Endodermal cell (in vitro differentiated cells): Measurements from ENCODE around the gene ENPEP. TPM values are rescaled to one million over a fixed set of nuclear protein-coding genes. Genes with fewer than 3 reads are reported as not detected.

Experiments
- DNase-seq: peaks from one replicate; pipeline ENCODE4 v3.0.0-alpha.2; 2017
- H3K27ac ChIP-seq: 2 replicates; pipeline ENCODE4 v1.5.1; 2013; ENCODE audit warnings: mild to moderate bottlenecking, low read depth, low read length, moderate library complexity
- H3K27me3 ChIP-seq: 2 replicates; pipeline ENCODE4 v1.6.1; 2013; ENCODE audit warnings: mild to moderate bottlenecking, low read length, moderate library complexity; ENCODE audit not compliant: insufficient read depth, control insufficient read depth, poor library complexity, severe bottlenecking
- H3K36me3 ChIP-seq: 2 replicates; pipeline ENCODE4 v1.7.0; 2013; ENCODE audit warnings: mild to moderate bottlenecking, low read length, moderate library complexity; ENCODE audit not compliant: control insufficient read depth, insufficient read depth
- H3K4me1 ChIP-seq: one replicate; pipeline ENCODE4 v1.7.0; 2013; ENCODE audit warnings: low read length; ENCODE audit not compliant: control insufficient read depth, insufficient read depth
- H3K4me3 ChIP-seq: 2 replicates; pipeline ENCODE4 v1.5.1; 2013; ENCODE audit warnings: mild to moderate bottlenecking, low read length, moderate library complexity
- H3K9ac ChIP-seq: 2 replicates; pipeline ENCODE4 v1.6.1; 2013; ENCODE audit warnings: mild to moderate bottlenecking, low read length, moderate library complexity; ENCODE audit not compliant: poor library complexity, severe bottlenecking; ENCODE audit errors: extremely low read depth
- H3K9me3 ChIP-seq: 2 replicates; pipeline ENCODE4 v1.6.1; 2013; ENCODE audit warnings: mild to moderate bottlenecking, low read length, moderate library complexity; ENCODE audit not compliant: control insufficient read depth
- H3K27ac Mint-ChIP-seq: 2 replicates; pipeline ENCODE4 v1.8.0; 2020; ENCODE audit warnings: mixed read lengths
- H3K27me3 Mint-ChIP-seq: 2 replicates; pipeline ENCODE4 v1.8.0; 2021; ENCODE audit warnings: mild to moderate bottlenecking, mixed read lengths; ENCODE audit not compliant: insufficient read depth
- H3K36me3 Mint-ChIP-seq: 2 replicates; pipeline ENCODE4 v1.8.0; 2020; ENCODE audit warnings: low read depth, mixed read lengths
- H3K4me1 Mint-ChIP-seq: 2 replicates; pipeline ENCODE4 v1.8.0; 2020; ENCODE audit warnings: mixed read lengths
- H3K4me3 Mint-ChIP-seq: 2 replicates; pipeline ENCODE4 v1.8.0; 2020; ENCODE audit warnings: mild to moderate bottlenecking, moderate library complexity, mixed read lengths
- H3K9me3 Mint-ChIP-seq: 2 replicates; pipeline ENCODE4 v1.8.0; 2020; ENCODE audit warnings: mild to moderate bottlenecking, mixed read lengths
- WGBS, 2 experiments: methylation state at CpG; one replicate each; pipeline versions ENCODE4 v1.1.5 to v1.1.7; 2013; ENCODE audit warnings: missing lambda C conversion rate in 2 of 2, mixed read lengths in 1 of 2; ENCODE audit not compliant: insufficient coverage in 1 of 2, insufficient read length in 1 of 2; 5-methylcytosine and 5-hydroxymethylcytosine counted together
- total RNA-seq, 2 donors: library from RNA; stranded (reverse); fragmentation: NEBNext Ultra II Directional in 1 of 2; extraction: Animal tissue kit (Norgen Biotek cat#: 25700) in 1 of 2; gene quantifications; 2 replicates in 1 of 2; 3 replicates in 1 of 2; pipeline ENCODE4 v1.2.1, GENCODE V29; 2021
- TF ChIP-seq, protein P1 (sequence below): fragments of 200-600 bp; sonication (generic); conservative IDR thresholded peaks from 2 replicates; pipeline ENCODE4 v1.5.0; 2021; ENCODE audit warnings: antibody characterized with exemption, mild to moderate bottlenecking

The ENPEP gene
- total RNA-seq, 2 donors from 2014 or later: 4.6 to 9.4 TPM

DNA sequence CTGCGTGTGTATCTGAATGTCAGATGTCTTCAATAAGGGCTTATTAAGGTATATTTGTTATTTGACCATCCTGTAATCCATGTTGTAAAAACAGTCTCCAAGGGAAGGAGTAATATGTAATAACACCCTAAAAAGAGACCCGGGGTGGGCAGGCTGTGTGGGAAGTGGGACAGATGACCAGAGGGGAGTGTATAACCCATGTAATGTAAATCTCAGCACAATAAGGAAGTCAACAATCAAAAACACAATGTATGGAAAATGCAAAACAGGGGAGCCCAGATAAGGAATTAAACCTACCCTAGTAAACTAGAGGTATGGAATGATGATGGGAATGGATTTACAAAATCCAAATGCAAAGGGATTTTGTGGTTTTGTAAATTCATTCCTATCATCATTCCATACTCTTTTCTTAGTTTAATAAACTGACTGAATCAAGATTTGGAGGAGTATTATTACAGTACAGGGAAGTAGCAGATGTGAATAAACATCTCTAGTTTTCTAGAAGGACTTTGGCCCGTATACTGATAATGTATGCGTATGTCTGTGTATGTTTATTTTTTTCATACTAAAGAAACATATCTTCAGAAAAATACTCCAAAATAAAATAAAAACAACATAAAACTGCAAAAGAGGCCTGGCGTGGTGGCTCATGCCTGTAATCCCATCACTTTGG lies 15.7 kb upstream of the ENPEP start:
- H3K9me3 ChIP-seq: peaks cover 6% of the 10 kb centered on the region
- H3K9ac ChIP-seq: no peak overlapping the region
- no peak overlapping the region for H3K27ac ChIP-seq
- WGBS, 2 experiments: 80 to 94% methylated on average over 1 to 4 of the region's 5 CpGs
- H3K4me1 ChIP-seq: no peaks in the 10 kb centered on the region
- Mint-ChIP-seq H3K27me3 (peaks cover 2% of the 10 kb centered on the region), H3K9me3 (no peaks in the 10 kb centered on the region), H3K4me3 (no peak overlapping the region), H3K4me1 (peaks cover 4% of the 10 kb centered on the region), H3K27ac (no peak overlapping the region), H3K36me3 (no peaks in the 10 kb centered on the region)
- TF ChIP-seq, protein P1, sequence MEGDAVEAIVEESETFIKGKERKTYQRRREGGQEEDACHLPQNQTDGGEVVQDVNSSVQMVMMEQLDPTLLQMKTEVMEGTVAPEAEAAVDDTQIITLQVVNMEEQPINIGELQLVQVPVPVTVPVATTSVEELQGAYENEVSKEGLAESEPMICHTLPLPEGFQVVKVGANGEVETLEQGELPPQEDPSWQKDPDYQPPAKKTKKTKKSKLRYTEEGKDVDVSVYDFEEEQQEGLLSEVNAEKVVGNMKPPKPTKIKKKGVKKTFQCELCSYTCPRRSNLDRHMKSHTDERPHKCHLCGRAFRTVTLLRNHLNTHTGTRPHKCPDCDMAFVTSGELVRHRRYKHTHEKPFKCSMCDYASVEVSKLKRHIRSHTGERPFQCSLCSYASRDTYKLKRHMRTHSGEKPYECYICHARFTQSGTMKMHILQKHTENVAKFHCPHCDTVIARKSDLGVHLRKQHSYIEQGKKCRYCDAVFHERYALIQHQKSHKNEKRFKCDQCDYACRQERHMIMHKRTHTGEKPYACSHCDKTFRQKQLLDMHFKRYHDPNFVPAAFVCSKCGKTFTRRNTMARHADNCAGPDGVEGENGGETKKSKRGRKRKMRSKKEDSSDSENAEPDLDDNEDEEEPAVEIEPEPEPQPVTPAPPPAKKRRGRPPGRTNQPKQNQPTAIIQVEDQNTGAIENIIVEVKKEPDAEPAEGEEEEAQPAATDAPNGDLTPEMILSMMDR: no peak
- H3K27me3 ChIP-seq: no peaks in the 10 kb centered on the region
- H3K36me3 ChIP-seq: no peaks in the 10 kb centered on the region
- no peak overlapping the region for H3K4me3 ChIP-seq
- DNase-seq: no peak

DNA sequence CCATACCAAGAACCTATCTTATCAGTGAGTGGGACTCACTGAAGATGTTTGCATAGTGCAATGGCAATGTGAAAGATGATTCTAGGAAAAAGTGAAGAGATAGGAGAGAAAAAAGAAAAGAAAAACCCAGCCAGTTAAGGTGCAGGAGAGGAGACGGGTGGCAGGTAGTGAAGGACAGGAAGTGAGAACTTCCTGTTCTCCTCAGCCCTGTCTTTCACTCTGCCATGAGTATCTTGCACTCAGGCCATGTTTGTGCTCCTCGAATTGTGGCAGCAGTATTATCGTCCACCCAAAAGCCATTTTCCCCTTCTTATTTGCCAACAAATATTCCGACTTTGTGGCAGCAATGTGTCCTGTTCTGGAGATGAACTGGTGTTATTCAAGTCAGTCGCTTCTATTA lies 8.6 kb upstream of the ENPEP start:
- Mint-ChIP-seq H3K4me1 (peaks cover 3% of the 10 kb centered on the region), H3K27ac (no peak overlapping the region), H3K27me3 (no peaks in the 10 kb centered on the region), H3K36me3 (no peaks in the 10 kb centered on the region), H3K9me3 (peaks cover 14% of the 10 kb centered on the region), H3K4me3 (no peak overlapping the region)
- 77 to 94% methylated on average over 1 to 5 of the region's 5 CpGs for WGBS, 2 experiments
- TF ChIP-seq, protein P1: no peak
- Histone ChIP-seq H3K4me3 (no peak overlapping the region), H3K27me3 (no peaks in the 10 kb centered on the region), H3K9me3 (peaks cover 28% of the 10 kb centered on the region), H3K4me1 (no peaks in the 10 kb centered on the region), H3K9ac (no peak overlapping the region), H3K36me3 (no peaks in the 10 kb centered on the region), H3K27ac (no peak overlapping the region)
- no peak for DNase-seq

DNA sequence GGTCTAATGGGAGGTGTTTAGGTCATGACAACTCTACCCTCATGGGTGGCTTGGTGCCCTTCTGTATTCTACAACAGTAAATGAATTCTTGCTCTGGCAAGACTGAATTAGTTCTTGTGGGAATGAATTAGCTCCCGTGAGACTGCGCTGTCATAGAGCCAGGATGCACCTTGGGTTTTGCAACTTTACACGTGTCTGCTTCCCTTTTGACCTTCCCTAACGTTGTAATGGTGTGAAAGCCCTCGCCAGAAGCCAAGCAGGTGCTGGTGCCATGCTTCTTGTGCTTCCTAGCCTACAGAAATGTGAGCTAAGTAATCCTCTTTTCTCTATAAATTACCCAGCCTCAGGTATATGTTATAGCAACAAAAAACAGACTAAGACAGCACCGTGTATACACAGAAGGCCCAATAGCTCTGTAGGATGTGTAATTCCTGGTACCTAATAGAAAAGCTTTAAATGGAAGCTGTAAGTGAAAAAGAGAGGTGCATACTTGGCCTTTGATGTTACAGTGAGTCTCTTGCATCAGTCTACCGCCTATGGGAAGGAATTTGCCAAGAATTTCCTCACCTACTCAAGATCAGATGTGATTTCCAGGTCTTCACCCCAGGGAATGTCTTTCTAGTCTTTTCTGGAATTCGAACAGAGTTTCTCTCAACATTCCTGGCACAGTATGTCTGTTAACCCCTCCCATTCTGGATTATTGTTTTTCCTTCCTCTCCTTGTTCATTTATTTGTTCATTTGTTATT lies 3.2 kb upstream of the ENPEP start:
- H3K9me3 ChIP-seq: peaks cover 26% of the 10 kb centered on the region
- H3K4me1 Mint-ChIP-seq: peaks cover 33% of the 10 kb centered on the region
- peaks cover 15% of the 10 kb centered on the region for H3K4me1 ChIP-seq
- TF ChIP-seq, protein P1: peak; percentile 69
- no peak overlapping the region for H3K4me3 Mint-ChIP-seq
- H3K9ac ChIP-seq: no peak overlapping the region
- peak overlapping the region; percentile 64 for H3K27ac Mint-ChIP-seq
- H3K27me3 ChIP-seq: no peaks in the 10 kb centered on the region
- H3K36me3 Mint-ChIP-seq: no peaks in the 10 kb centered on the region
- H3K27ac ChIP-seq: no peak overlapping the region
- no peaks in the 10 kb centered on the region for H3K36me3 ChIP-seq
- peak; percentile 82 for DNase-seq
- H3K9me3 Mint-ChIP-seq: peaks cover 17% of the 10 kb centered on the region
- no peak overlapping the region for H3K4me3 ChIP-seq
- H3K27me3 Mint-ChIP-seq: peaks cover 4% of the 10 kb centered on the region
- 40 to 63% methylated on average over 5 to 8 of the region's 8 CpGs for WGBS, 2 experiments
